HEK293T (cell line): Measurements from ENCODE around the gene JMJD7.

Experiments
- BHLHE40 ChIP-seq: fragments of 450-650 bp; IDR thresholded peaks from 2 replicates; pipeline ENCODE4 v1.6.1; 2016; ENCODE audit warnings: mild to moderate bottlenecking, moderate library complexity, borderline replicate concordance
- ELF4 ChIP-seq: fragments of 450-650 bp; IDR thresholded peaks from 2 replicates; pipeline ENCODE4 v1.6.1; 2017; ENCODE audit warnings: antibody characterized with exemption
- HDGF ChIP-seq: fragments of 450-650 bp; IDR thresholded peaks from 2 replicates; pipeline ENCODE4 v1.6.1; 2017; ENCODE audit warnings: antibody characterized with exemption, borderline replicate concordance
- L3MBTL2 ChIP-seq: fragments of 450-650 bp; conservative IDR thresholded peaks from 2 replicates; pipeline ENCODE4 v1.6.1; 2016; ENCODE audit warnings: mild to moderate bottlenecking
- LEF1 ChIP-seq: fragments of 450-650 bp; IDR thresholded peaks from 2 replicates; pipeline ENCODE4 v1.6.1; 2017; ENCODE audit warnings: mild to moderate bottlenecking, borderline replicate concordance
- SUZ12 ChIP-seq: fragments of 450-650 bp; IDR thresholded peaks from 2 replicates; pipeline ENCODE4 v1.6.1; 2016; ENCODE audit warnings: mild to moderate bottlenecking
- TARDBP ChIP-seq: fragments of 450-650 bp; IDR thresholded peaks from 2 replicates; pipeline ENCODE4 v1.6.1; 2016
- ZNF384 ChIP-seq: fragments of 450-650 bp; IDR thresholded peaks from 2 replicates; pipeline ENCODE4 v1.6.1; 2016

DNA sequence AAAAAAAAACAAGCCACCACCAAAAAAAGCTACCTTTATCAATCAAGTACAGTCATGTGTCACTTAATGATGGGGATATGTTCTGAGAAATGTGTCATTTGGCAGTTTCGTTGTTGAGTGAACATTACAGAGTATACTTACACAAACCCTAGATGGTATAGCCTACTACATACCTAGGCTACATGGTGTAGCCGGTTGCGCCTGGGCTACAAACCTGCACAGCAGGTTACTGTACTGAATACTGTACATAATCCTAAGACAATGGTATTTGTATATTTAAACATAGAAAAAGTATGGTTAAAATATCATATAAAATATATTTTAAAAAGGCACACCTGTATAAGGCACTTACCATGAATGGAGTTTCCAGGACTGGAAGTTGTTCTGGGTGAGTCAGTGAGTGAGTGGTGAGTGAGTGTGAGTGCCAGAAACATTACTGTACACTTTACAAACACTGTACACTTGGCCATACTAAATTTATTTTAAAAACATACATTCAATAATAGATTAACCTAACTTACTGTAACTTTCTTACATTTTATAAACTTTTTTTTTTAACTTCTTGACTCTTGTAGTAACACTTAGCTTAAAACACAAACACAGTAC, 25.9 kb upstream of the JMJD7 start:
- TF ChIP-seq SUZ12 (no peak), BHLHE40 (no peak), ELF4 (no peak), ZNF384 (no peak), L3MBTL2 (no peak), HDGF (no peak), LEF1 (no peak), TARDBP (no peak)
